Fibroblast of mammary gland (primary cell): Measurements from ENCODE around the gene PLSCR5.

ENCODE experiments used
- DNase-seq: peaks from one replicate; pipeline ENCODE4 v3.0.0-alpha.2; 2010; ENCODE audit warnings: low read depth
- H3K4me3 ChIP-seq: 2 replicates; pipeline ENCODE4 v1.5.1; 2011; ENCODE audit warnings: low read depth, mild to moderate bottlenecking, low read length, moderate library complexity; ENCODE audit not compliant: control insufficient read depth
- TF ChIP-seq, protein P1 (sequence below): conservative IDR thresholded peaks from 2 replicates; pipeline ENCODE4 v1.5.1; 2011; ENCODE audit warnings: low read depth, low read length, inconsistent platforms; ENCODE audit not compliant: control insufficient read depth, insufficient read depth

PLSCR5 gene

DNA sequence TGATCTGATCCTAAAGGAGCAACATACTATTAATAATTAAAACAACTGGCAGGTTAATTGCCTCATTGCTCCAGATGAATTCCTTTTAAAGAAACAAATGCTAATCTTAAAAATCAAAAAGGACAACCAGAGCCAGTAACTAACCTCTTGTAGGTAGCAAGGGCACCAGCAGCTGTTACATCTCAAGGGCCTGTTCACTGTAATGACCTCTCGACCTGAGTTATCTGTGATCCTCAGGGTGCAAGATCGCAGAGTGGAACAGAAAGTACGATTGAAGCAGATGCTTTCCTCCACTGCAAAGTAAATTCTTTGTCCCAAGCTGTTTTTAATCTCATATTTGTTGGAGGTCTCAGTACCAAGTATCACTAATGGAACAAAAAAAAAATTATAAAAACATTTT is 11.4 kb downstream of the PLSCR5 start:
- no peak for DNase-seq
- TF ChIP-seq, protein P1, sequence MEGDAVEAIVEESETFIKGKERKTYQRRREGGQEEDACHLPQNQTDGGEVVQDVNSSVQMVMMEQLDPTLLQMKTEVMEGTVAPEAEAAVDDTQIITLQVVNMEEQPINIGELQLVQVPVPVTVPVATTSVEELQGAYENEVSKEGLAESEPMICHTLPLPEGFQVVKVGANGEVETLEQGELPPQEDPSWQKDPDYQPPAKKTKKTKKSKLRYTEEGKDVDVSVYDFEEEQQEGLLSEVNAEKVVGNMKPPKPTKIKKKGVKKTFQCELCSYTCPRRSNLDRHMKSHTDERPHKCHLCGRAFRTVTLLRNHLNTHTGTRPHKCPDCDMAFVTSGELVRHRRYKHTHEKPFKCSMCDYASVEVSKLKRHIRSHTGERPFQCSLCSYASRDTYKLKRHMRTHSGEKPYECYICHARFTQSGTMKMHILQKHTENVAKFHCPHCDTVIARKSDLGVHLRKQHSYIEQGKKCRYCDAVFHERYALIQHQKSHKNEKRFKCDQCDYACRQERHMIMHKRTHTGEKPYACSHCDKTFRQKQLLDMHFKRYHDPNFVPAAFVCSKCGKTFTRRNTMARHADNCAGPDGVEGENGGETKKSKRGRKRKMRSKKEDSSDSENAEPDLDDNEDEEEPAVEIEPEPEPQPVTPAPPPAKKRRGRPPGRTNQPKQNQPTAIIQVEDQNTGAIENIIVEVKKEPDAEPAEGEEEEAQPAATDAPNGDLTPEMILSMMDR, result no peak
- no peak overlapping the region for H3K4me3 ChIP-seq

DNA sequence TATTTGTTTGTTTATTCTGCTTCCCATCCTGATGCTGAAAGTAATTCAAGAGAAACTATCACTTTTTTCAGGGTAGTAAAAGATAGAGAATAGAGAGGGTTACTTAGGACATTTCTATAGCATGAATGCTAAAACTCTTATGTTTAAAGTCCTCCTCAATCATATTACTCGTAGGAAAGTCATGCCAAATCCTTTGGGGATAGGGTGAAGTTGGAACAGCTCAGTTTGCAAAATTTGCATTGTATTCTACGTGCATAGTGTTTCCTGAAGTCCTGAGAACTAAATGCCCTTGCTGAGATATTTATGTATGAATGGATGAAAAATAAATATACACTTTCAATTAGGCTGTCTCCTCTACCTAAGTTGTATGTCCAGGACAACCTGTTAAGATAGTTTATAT is 14.6 kb downstream of the PLSCR5 start:
- DNase-seq, result peak; percentile 62
- no peak overlapping the region for H3K4me3 ChIP-seq
- TF ChIP-seq, protein P1, result no peak

DNA sequence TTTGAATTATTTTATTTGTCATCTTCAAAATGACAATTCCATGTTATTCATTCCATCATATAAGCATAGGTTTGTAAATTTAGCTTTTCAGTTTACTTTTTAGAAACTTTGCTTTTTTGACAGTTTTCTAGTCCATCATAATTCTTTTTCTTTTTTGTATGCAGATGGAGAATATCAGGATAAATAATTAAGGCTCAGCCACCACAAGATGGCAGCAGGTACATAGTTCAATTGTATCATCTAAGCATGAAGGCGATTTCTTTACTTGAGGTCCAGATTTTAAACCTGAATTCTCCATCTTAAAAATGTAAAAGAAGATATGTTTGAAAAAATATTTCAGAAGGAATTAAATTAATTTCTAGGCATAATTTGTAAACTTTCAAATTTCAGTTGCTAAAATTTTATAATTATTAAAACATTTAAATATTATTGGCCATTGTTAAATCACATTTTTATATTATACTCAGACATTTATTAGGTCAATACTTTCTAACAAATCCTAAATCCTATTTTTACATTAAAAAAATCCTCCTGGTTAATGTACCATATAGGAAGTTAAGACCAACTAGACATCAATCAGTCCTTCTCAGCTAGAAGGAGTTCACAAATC is 15.1 kb downstream of the PLSCR5 start:
- peak; percentile 68 for DNase-seq
- TF ChIP-seq, protein P1, result peak; percentile 64
- no peak overlapping the region for H3K4me3 ChIP-seq

DNA sequence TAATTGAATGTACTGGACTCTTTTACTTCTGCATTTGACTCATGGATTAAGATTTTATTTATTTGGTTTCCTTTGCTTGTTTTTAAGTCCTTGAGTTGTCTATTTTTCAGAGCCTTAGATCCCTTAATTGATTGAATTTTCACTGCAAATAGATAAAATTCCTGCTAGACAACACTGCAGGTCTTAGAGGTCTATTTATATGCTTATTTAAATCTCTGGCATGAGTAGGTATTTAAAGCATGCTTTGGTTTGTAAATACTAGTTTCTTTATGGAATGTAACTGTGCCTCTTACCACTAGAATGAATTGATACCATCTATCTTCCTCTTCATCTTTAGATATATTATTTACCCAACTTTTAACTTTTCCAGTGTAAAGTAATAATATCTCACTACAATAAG is 20.0 kb downstream of the PLSCR5 start:
- H3K4me3 ChIP-seq, result no peak overlapping the region
- TF ChIP-seq, protein P1, result no peak
- DNase-seq, result no peak

DNA sequence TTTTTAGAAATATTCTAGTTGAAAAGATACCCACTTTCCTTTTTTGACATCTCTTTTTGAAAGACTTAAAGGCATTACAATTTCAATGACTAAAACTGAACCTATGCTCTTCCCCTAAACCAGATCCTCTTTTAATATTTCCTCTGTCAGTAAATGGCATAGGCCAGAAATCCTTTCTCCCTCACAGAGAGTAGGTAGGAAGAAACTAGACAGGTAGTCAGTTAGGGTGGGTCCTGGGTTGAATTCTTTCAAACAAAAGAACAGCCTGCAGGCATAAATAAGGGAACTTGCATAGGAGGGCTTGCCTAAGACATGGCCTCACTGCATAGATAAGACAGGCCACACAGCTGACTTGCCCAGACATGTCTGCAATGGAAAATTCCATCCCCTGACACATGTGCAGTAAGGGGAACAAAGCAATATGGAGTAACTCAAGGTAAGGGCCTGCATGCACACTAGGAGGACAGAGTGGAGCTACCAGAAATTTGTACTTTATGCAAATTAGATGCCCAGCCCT is 23.1 kb downstream of the PLSCR5 start:
- DNase-seq, result peak; percentile 6
- TF ChIP-seq, protein P1, result no peak
- H3K4me3 ChIP-seq, result no peak overlapping the region

DNA sequence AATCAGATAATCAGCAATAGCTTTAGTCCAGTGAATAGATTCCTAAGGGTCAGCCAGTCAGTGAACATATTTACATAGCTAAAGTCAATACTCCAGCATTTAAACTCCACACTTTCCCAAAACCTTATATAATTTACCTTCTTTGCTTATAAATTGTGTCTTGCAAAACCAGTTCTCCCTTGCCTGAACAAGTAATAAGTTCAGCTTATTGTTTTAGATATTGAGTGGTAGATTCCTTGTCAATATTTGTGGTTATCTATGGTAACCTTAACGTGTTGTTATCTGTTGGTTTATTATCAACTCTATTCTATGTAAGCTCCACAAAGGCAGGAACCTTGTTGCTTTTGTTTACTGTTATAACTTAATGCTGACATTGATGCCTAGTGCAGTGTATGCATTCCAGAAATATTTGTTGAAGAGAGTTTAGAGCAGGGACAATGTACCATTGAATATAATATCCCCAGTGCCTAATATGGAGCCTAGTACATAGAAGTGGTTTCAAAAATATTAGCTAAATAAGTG is 24.0 kb downstream of the PLSCR5 start:
- no peak overlapping the region for H3K4me3 ChIP-seq
- TF ChIP-seq, protein P1, result no peak
- no peak for DNase-seq
